Measurements from ENCODE around the gene CD8B2. TPM values are rescaled to one million over a fixed set of nuclear protein-coding genes. Genes with fewer than 3 reads are reported as not detected.
"Not testable (repeated sequence)": the region's sequence is repeated elsewhere in the genome, so short reads cannot be mapped to it uniquely, and the experiment has no call there.

The CD8B2 gene
- total and polyA plus RNA-seq, 2 donors (not counting 1 experiment from before 2014, with no cell fraction given): not detected

- no peaks in the 10 kb centered on the region for H3K4me1 ChIP-seq (ENCODE audit: control insufficient read depth in 2 of 2, insufficient read depth in 2 of 2, low read length in 2 of 2)
Measured at GRCh38 chr2:106555053-106555452, 67.9 kb downstream of the CD8B2 start.

GRCh38 chr2:106559786-106560185, 72.6 kb downstream of the CD8B2 start:
- CTCF ChIA-PET; H2AFZ ChIP-seq (ENCODE audit: insufficient read depth, low read depth, low read length, poor library complexity, severe bottlenecking); H3K27ac Mint-ChIP-seq; DNase-seq; H3K9me3 Mint-ChIP-seq (ENCODE audit: insufficient read depth); H3K4me2 ChIP-seq (replicated peaks; ENCODE audit: low read depth, low read length, poor library complexity, severe bottlenecking); H3K79me2 ChIP-seq (ENCODE audit: control insufficient read depth, insufficient read depth, low read length); H3K4me1 Mint-ChIP-seq; H3K27me3 Mint-ChIP-seq; H3K27me3 ChIP-seq (replicated peaks in 1 of 4; ENCODE audit: control extremely low read depth in 1 of 4, control insufficient read depth in 3 of 4, insufficient read depth in 4 of 4, low read length in 3 of 4); H3K4me1 ChIP-seq (ENCODE audit: control insufficient read depth in 2 of 2, insufficient read depth in 2 of 2, low read length in 2 of 2); intact Hi-C loops (cut with micrococcal nuclease); ATAC-seq (ENCODE audit: low read depth); POLR2A ChIA-PET; H3K27ac ChIP-seq (ENCODE audit: low read length in 2 of 2); H3K4me3 Mint-ChIP-seq; H4K20me1 ChIP-seq (ENCODE audit: control insufficient read depth, insufficient read depth, low read length, poor library complexity, severe bottlenecking); H3K36me3 ChIP-seq (replicated peaks in 1 of 2; ENCODE audit: control extremely low read depth in 1 of 2, control insufficient read depth in 1 of 2, extremely low read depth in 1 of 2, insufficient read depth in 2 of 2, low read length in 1 of 2); H3K4me3 ChIP-seq (ENCODE audit: control extremely low read depth in 1 of 5, extremely low read depth in 1 of 5, insufficient read depth in 1 of 5, low read depth in 2 of 5, low read length in 4 of 5); H3K9ac ChIP-seq (ENCODE audit: low read length); H3K9me3 ChIP-seq (ENCODE audit: control extremely low read depth in 1 of 3, control insufficient read depth in 2 of 3, insufficient read depth in 1 of 3, low read length in 2 of 3): not testable (repeated sequence)
- 90% methylated on average over 3 of the region's 3 CpGs for WGBS (ENCODE audit: insufficient coverage)

More at GRCh38 chr2:106555053-106555452, 67.9 kb downstream of the CD8B2 start:
- DNase-seq (no peak), ATAC-seq (ENCODE audit: low read depth) (no peak)
- H3K27me3 ChIP-seq (replicated peaks in 1 of 4; ENCODE audit: control extremely low read depth in 1 of 4, control insufficient read depth in 3 of 4, insufficient read depth in 4 of 4, low read length in 3 of 4): peaks cover 0 to 3% (median 0%) of the 10 kb centered on the region in 4 experiments
- no peaks in the 10 kb centered on the region for H3K4me1 Mint-ChIP-seq
- H3K27ac Mint-ChIP-seq: no peak overlapping the region
- no peaks in the 10 kb centered on the region for H3K9me3 ChIP-seq (ENCODE audit: control extremely low read depth in 1 of 3, control insufficient read depth in 2 of 3, insufficient read depth in 1 of 3, low read length in 2 of 3)
- H3K9me3 Mint-ChIP-seq (ENCODE audit: insufficient read depth): peaks cover 5% of the 10 kb centered on the region
- intact Hi-C loops (cut with micrococcal nuclease): no loop called here
- no CpG with 5 or more reads among the region's 1 CpG for WGBS (ENCODE audit: insufficient coverage)
- no peak overlapping the region for H3K27ac ChIP-seq (ENCODE audit: low read length in 2 of 2)
- H4K20me1 ChIP-seq (ENCODE audit: control insufficient read depth, insufficient read depth, low read length, poor library complexity, severe bottlenecking): no peaks in the 10 kb centered on the region
- H3K4me3 Mint-ChIP-seq: no peak overlapping the region
- ChIA-PET CTCF (no interaction called here), POLR2A (no interaction called here)
- H3K27me3 Mint-ChIP-seq: no peaks in the 10 kb centered on the region
- no peak overlapping the region for H3K9ac ChIP-seq (ENCODE audit: low read length)
- no peaks in the 10 kb centered on the region for H3K36me3 ChIP-seq (replicated peaks in 1 of 2; ENCODE audit: control extremely low read depth in 1 of 2, control insufficient read depth in 1 of 2, extremely low read depth in 1 of 2, insufficient read depth in 2 of 2, low read length in 1 of 2)
- H3K79me2 ChIP-seq (ENCODE audit: control insufficient read depth, insufficient read depth, low read length): no peaks in the 10 kb centered on the region
- no peak for TF ChIP-seq CTCF (IDR thresholded peaks at IDR 0.05)
- TF ChIP-seq EZH2 (IDR thresholded peaks at IDR 0.05; ENCODE audit: borderline replicate concordance, insufficient read depth, low read depth, low read length, poor library complexity, severe bottlenecking): no peak
- no peak overlapping the region for H3K4me2 ChIP-seq (replicated peaks; ENCODE audit: low read depth, low read length, poor library complexity, severe bottlenecking)
- no peak overlapping the region for H2AFZ ChIP-seq (ENCODE audit: insufficient read depth, low read depth, low read length, poor library complexity, severe bottlenecking)
- H3K4me3 ChIP-seq (ENCODE audit: control extremely low read depth in 1 of 5, extremely low read depth in 1 of 5, insufficient read depth in 1 of 5, low read depth in 2 of 5, low read length in 4 of 5): no peak overlapping the region
